Vagina (tissue), 2 donors: Measurements from ENCODE around the gene GRIK4.

Source experiments
- CTCF ChIP-seq, 3 experiments: fragments of 450-650 bp in 2 of 3; fragments of 200-600 bp in 1 of 3; sonication (generic) in 1 of 3; IDR thresholded peaks; one replicate each; pipeline ENCODE4 v1.5.1; 2017 to 2019; ENCODE audit warnings: antibody characterized with exemption in 3 of 3, mild to moderate bottlenecking in 2 of 3, moderate library complexity in 2 of 3
- POLR2A ChIP-seq, 2 donors: fragments of 450-650 bp; IDR thresholded peaks; one replicate each; pipeline ENCODE4 v1.6.1; 2017; ENCODE audit warnings: antibody characterized with exemption in 2 of 2, mild to moderate bottlenecking in 2 of 2, moderate library complexity in 2 of 2

DNA sequence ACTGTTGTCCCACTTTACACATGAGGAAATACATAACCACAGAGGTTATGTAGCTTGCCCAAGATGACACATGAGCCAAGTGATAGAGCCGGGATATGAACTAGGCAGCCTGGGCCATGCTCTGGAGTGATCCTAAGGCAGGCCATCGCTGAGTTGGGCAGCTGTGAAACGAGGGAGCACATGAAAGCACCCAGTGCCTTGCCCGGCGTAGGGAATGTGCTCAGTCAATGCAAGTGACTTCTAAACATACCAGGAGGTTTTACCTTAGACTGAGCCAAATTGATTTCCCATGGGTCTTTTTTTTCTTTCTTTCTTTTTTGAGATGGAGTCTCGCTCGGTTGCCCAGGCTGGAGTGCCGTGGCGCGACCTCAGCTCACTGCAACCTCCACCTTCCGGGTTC, 10.5 kb downstream of the GRIK4 start:
- TF ChIP-seq POLR2A (IDR thresholded peaks at IDR 0.05) (no peak), CTCF (IDR thresholded peaks at IDR 0.05) (no peak)
